AG09319 (cell line): ENCODE results near the gene AFTPH.

ENCODE experiments used
- DNase-seq: peaks from one replicate; pipeline ENCODE4 v3.0.0-alpha.2; 2010; ENCODE audit warnings: low read depth; ENCODE audit errors: extremely low read depth
- TF ChIP-seq, protein P1 (sequence below): IDR thresholded peaks from 2 replicates; pipeline ENCODE4 v1.5.1; 2011; ENCODE audit warnings: low read depth, mild to moderate bottlenecking, inconsistent platforms, low read length, moderate library complexity

AFTPH gene

DNA sequence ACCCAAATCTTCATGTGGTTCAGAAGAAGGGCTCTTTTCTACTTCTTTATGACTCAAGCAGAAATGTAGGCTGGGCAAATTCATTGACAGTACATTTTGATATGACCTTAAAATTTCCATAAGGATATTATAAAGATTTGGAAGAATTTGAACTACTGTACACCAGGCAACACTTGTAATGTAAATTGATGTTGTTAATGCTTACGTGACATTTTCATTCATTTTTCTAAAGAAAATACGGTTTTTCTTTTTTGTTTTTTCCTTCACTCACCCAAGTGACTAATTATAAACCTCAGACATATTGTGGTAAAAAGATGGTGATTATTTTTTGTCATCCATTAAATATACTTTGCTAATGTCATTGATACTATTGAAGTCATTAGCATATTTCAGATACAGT lies 17.4 kb downstream of the AFTPH start:
- TF ChIP-seq, protein P1, sequence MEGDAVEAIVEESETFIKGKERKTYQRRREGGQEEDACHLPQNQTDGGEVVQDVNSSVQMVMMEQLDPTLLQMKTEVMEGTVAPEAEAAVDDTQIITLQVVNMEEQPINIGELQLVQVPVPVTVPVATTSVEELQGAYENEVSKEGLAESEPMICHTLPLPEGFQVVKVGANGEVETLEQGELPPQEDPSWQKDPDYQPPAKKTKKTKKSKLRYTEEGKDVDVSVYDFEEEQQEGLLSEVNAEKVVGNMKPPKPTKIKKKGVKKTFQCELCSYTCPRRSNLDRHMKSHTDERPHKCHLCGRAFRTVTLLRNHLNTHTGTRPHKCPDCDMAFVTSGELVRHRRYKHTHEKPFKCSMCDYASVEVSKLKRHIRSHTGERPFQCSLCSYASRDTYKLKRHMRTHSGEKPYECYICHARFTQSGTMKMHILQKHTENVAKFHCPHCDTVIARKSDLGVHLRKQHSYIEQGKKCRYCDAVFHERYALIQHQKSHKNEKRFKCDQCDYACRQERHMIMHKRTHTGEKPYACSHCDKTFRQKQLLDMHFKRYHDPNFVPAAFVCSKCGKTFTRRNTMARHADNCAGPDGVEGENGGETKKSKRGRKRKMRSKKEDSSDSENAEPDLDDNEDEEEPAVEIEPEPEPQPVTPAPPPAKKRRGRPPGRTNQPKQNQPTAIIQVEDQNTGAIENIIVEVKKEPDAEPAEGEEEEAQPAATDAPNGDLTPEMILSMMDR: no peak

DNA sequence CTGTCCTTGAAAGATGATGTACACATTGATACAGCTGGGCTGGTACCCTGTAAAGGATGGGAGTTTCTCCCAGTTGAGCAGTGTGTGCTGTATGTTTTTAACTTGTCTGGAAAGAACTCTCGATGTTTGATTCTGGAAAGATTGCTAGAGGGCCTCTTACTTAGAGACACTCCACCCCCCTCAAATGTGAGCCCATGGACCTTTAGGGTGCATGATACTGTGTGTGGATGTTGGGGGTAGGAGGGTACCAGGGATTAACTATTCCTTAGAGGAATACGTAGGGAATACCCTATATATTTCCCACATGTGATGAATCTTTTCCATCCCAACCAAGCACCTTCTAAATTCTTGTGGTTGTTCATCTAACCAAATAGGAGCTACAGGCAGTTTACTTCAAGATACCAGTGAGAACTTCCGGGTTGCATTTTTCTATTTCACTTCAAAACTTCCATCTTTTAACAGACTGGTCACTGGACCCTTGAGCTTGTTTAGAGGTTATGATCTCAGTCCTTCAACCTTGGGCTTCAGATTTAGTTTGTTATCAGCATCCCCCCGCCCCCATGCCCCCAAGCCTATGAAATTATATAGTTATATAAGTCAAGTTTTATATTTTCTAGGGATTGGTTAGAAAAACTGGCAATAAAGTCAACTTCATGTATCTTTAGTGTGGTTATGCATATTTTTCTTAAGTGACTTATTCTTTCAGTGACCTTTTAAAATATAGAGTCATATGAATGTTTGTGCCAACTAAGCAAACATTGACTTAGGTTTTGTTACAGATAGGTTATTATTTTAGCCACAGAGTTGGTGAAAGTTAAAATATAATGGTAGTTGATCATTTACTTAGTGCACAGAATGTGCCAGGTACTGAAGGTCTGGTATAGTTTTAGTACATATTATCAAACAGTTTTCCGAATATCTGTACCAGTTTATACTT lies 18.2 kb downstream of the AFTPH start:
- TF ChIP-seq, protein P1: no peak
- DNase-seq: no peak

More for the DNA sequence above, 17.4 kb downstream of the AFTPH start:
- no peak for DNase-seq

DNA sequence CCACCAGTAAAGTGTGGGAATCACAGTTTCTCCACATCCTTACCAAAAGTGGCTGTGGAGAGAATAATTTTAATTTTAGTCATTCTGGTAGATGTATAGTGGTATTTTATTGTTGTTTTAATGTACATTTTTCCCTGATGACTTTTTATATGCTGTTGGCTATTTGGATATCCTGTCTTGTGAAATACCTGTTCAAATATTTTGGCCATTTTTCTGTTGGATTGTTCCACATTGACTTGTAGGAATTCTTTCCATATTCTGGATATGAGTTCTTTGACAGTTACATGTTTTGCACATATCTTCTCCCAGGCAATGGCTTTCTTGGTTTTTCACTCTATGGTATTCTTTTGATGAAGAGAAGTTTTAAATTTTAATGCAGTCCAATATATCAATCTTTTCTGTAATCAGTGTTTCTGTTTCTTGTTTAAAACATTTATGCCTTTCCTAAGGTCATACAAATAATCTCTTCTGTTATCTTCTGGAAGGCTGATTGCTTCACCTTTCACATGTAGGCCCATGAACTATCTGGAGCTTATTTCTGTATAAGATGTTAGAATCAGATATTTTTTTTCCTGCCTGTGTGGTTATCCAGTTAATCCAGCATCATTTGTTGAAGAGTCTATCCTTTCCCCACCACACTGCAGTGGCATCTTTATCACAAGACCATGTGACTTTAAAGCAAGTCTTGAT lies 19.0 kb downstream of the AFTPH start:
- TF ChIP-seq, protein P1: no peak
- no peak for DNase-seq

DNA sequence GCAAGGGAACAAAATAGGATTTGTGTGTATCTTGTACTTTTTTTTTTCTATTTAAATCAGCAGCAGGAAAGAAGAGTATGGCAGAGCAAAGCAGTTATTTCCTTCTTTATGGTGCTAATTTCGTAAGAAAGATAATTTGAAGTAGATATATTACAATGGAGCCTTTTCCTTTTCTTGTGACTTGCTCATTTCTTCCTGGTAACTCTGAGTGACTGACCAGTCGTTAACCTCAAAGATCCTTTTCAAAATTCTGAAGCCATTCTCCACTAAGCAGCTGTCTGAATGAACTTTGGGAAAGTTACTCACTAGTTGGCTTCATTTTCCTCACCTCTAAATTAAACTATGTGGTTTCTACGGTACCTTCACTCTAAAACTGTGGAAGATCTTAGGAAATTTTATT lies 24.6 kb downstream of the AFTPH start:
- TF ChIP-seq, protein P1: no peak
- DNase-seq: no peak

DNA sequence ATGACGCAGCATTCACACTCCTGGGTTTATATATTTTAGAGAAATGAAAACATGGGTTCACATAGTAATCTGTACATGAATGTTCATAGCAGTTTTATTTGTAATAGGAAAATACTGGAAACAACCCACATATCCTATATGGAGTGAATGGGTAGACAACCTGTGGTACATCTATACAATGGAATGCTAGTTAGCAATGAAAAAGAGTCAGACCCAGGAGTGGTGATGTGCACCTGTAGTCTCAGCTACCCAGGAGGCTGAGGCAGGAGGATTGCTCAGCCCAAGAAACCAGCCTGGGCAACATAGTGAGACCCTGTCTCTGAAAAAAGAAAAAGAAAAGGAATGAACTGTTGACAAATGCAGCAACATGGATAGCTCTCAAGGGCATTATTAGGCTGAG lies 25.9 kb downstream of the AFTPH start:
- DNase-seq: no peak
- TF ChIP-seq, protein P1: no peak

DNA sequence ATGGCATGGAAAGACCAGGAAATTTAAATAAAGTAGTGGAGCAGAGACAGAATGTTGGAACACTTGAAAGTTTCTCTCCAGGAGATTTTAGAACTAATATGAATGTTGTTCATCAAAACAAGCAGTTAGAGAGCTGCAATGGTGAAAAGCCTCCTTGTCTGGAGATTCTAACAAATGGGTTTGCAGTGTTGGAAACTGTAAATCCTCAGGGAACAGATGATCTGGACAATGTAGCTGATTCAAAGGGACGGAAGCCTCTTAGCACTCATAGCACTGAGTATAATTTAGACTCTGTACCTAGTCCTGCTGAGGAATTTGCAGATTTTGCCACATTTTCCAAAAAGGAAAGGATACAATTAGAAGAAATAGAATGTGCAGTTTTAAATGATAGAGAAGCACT lies 27.7 kb downstream of the AFTPH start:
- TF ChIP-seq, protein P1: no peak
- DNase-seq: no peak

DNA sequence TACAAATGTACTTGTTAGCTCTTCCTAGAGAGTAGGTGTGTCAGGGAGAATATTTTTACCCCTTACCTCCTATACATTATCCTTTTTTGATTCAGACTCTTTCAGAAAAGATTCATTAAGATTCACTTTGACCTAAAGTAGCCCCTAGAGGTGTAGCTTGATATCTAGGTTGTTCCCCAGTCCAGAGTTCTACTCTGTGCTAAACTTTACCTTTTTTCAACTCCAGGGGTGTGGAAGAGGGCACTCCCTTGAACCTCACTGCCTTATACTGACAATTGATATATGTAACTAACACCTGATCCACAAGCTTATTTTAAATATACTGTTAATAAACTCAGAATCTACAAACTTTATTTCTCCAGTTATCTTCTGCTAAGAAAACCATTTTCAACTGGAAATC lies 30.0 kb downstream of the AFTPH start:
- TF ChIP-seq, protein P1: no peak
- no peak for DNase-seq
